Measurements from ENCODE around the gene MTHFR.

Gene MTHFR

DNA sequence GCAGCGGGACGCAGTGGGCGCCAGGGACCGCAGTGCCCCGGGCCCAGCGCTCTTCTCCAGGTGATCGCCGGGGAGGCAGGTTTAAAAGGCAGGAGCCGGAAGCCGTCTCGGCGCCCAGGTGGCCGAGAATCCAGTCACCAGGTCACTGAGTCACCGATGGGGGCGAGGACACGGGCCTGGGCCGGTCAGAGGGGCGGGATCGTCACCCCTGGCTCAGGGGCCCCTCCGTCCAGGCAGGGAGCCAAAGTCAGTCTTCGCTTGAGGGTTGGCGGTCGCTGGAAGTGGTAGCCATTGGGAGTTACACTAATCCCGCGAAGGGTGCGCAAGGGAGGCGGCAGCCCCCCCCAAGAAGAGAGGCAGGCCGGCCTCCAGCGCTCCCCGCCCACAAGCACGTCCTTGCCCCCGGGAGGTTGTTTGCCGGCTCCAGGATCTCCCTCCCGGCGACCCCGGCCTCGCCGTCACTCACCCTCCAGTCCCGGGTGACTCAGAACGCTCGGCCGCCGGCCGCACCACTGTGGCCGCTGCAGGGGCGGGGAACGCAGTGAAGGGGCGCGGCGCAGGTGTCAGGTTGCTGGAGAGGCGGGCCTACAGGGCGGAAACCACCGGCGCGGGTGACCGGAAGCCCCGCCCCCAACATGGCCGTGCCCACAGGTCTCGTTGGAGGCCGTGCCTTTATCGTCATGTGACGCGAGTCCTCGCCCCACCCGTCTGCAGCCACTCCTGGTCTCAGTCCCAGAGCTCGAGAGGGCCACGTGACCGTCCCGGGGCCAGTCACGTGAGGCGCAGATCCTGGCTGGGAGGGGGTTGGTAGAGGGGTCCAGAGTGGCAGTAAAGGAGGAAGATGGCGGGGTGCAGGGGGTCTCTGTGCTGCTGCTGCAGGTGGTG, at the start of gene MTHFR, which contains the start of gene CLCN6:
Gene MTHFR (minus strand): TSS at position 543 of the 885 bp plus-strand sequence. CDS start 2,848 bp downstream, outside the sequence.
Gene CLCN6 (plus strand): TSS at position 770 of the 885 bp plus-strand sequence. CDS start 72 bp downstream, at position 842.
- Histone ChIP-seq H3K4me3 (ENCODE audit: insufficient read length, low read depth) (peak within 1 kb of the TSS; percentile 81), H3K36me3 (ENCODE audit: insufficient read depth, insufficient read length, low read length) (peaks cover 37% of the 10 kb centered on the region), H3K9ac (ENCODE audit: insufficient read length, low read depth) (peak within 1 kb of the TSS; percentile 89), H3K4me1 (ENCODE audit: insufficient read depth, insufficient read length) (peaks cover 9% of the 10 kb centered on the region), H3K9me3 (ENCODE audit: insufficient read depth, low read length) (no peaks in the 10 kb centered on the region), H3K27me3 (ENCODE audit: insufficient read depth, insufficient read length) (no peaks in the 10 kb centered on the region)
- TF ChIP-seq SUZ12 (IDR thresholded peaks at IDR 0.05; ENCODE audit: extremely low read depth, insufficient read depth, insufficient read length), result no peak
- TF ChIP-seq YY1 (IDR thresholded peaks at IDR 0.05; ENCODE audit: insufficient read depth, insufficient read length), result peak; percentile 74
- peak; percentile 95 for DNase-seq (ENCODE audit: low read depth, low spot score)

DNA sequence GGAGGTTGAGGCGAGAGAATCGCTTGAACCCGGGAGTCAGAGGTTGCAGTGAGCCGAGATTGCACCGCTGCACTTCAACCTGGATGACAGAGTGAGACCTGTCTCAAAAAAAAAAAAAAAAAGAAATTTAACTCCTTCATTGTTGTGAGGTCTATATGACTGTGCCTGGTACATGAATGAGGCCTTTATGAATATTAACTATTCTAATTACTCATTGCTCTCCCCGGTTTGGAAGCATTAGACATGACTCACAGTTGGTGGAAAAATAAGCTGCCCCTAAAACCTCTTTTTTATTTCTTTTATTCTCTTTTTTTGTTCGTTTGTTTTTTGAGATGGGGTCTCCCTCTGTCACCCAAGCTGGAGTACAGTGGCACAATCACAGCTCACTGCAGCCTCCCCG, 49.7 kb upstream of the MTHFR start:
- TF ChIP-seq ZNF274 (IDR thresholded peaks at IDR 0.05; ENCODE audit: low read depth, low read length), result no peak
- TF ChIP-seq SUZ12 (IDR thresholded peaks at IDR 0.05; ENCODE audit: extremely low read depth, insufficient read depth, insufficient read length), result no peak
- TF ChIP-seq YY1 (IDR thresholded peaks at IDR 0.05; ENCODE audit: insufficient read depth, insufficient read length), result no peak
- peaks cover 4% of the 10 kb centered on the region for H3K36me3 ChIP-seq (ENCODE audit: insufficient read depth, insufficient read length, low read length)
- no peak for DNase-seq (ENCODE audit: low read depth, low spot score)
- H3K9ac ChIP-seq (ENCODE audit: insufficient read length, low read depth), result no peak overlapping the region
- peaks cover 29% of the 10 kb centered on the region for H3K27me3 ChIP-seq (ENCODE audit: insufficient read depth, insufficient read length)
- no peak overlapping the region for H3K4me3 ChIP-seq (ENCODE audit: insufficient read length, low read depth)
- H3K4me1 ChIP-seq (ENCODE audit: insufficient read depth, insufficient read length), result no peaks in the 10 kb centered on the region
- no peaks in the 10 kb centered on the region for H3K9me3 ChIP-seq (ENCODE audit: insufficient read depth, low read length)

DNA sequence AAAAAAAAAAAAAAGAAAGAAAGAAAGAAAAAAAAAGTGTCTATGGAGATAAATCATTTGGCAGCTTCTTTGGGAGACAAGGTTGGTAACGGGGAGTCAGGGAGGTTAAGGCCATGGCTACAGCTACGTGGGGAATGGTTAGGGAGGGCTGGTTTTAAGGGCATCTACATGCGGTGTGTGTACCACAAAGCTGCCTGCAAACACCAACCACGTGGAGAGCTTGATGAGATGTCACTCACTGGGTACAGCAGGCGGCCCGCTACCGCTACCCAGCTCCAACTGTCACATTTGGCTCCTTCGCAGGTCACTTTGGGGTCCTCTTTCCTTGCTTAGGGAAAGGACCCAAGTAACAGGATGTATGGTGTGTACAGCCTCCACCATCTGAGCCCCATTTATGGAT, 48.8 kb upstream of the MTHFR start:
- Histone ChIP-seq H3K4me1 (ENCODE audit: insufficient read depth, insufficient read length) (no peaks in the 10 kb centered on the region), H3K4me3 (ENCODE audit: insufficient read length, low read depth) (no peak overlapping the region), H3K36me3 (ENCODE audit: insufficient read depth, insufficient read length, low read length) (peaks cover 4% of the 10 kb centered on the region), H3K9ac (ENCODE audit: insufficient read length, low read depth) (no peak overlapping the region), H3K27me3 (ENCODE audit: insufficient read depth, insufficient read length) (peaks cover 22% of the 10 kb centered on the region), H3K9me3 (ENCODE audit: insufficient read depth, low read length) (no peaks in the 10 kb centered on the region)
- DNase-seq (ENCODE audit: low read depth, low spot score), result no peak
- TF ChIP-seq YY1 (IDR thresholded peaks at IDR 0.05; ENCODE audit: insufficient read depth, insufficient read length), result no peak
- TF ChIP-seq SUZ12 (IDR thresholded peaks at IDR 0.05; ENCODE audit: extremely low read depth, insufficient read depth, insufficient read length), result no peak
- no peak for TF ChIP-seq ZNF274 (IDR thresholded peaks at IDR 0.05; ENCODE audit: low read depth, low read length)

DNA sequence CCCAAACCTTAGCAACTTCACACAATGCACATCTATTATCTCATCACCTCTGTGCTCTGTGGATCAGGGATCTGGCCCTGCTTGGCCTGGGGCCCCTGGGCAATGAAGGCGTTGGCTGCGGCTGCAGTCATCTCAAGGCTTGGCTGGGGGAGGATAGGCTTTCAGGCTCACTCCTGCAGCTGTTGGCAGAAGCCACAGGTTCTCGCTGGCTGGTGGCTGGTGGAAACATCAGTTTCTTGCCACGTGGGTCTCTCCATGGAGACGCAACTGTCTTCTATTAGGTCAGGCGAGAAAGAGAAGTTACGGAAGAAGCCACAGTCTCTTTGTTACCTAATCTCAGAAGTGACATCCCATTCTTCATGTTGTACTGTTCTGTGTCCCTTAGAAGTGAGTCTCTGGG, 45.4 kb upstream of the MTHFR start:
- Histone ChIP-seq H3K9me3 (ENCODE audit: insufficient read depth, low read length) (no peaks in the 10 kb centered on the region), H3K4me1 (ENCODE audit: insufficient read depth, insufficient read length) (no peaks in the 10 kb centered on the region), H3K4me3 (ENCODE audit: insufficient read length, low read depth) (no peak overlapping the region), H3K27me3 (ENCODE audit: insufficient read depth, insufficient read length) (no peaks in the 10 kb centered on the region), H3K9ac (ENCODE audit: insufficient read length, low read depth) (no peak overlapping the region), H3K36me3 (ENCODE audit: insufficient read depth, insufficient read length, low read length) (peaks cover 12% of the 10 kb centered on the region)
- no peak for DNase-seq (ENCODE audit: low read depth, low spot score)
- TF ChIP-seq ZNF274 (IDR thresholded peaks at IDR 0.05; ENCODE audit: low read depth, low read length), result no peak
- no peak for TF ChIP-seq YY1 (IDR thresholded peaks at IDR 0.05; ENCODE audit: insufficient read depth, insufficient read length)
- no peak for TF ChIP-seq SUZ12 (IDR thresholded peaks at IDR 0.05; ENCODE audit: extremely low read depth, insufficient read depth, insufficient read length)

DNA sequence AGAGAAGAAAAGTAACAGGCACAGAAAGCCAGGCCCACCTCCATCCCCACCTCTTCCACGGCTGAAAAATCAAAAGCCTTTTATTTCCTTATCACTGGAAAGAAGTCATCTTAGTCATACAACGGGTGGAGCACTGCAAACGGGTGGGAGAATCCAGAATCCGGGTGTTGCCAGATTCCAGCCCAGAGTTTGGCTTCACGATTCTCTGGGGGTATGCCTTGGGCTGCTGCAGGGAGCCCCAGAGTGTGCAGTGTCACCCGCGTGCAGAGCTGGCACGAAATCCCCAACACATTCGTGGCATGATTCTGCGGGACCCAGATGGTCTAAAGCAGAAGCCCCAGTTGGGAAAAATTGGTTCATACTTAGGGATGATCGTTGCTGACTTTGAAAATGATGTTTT, 44.4 kb upstream of the MTHFR start:
- DNase-seq (ENCODE audit: low read depth, low spot score), result no peak
- no peak overlapping the region for H3K4me3 ChIP-seq (ENCODE audit: insufficient read length, low read depth)
- H3K9me3 ChIP-seq (ENCODE audit: insufficient read depth, low read length), result no peaks in the 10 kb centered on the region
- H3K36me3 ChIP-seq (ENCODE audit: insufficient read depth, insufficient read length, low read length), result peaks cover 20% of the 10 kb centered on the region
- no peaks in the 10 kb centered on the region for H3K4me1 ChIP-seq (ENCODE audit: insufficient read depth, insufficient read length)
- TF ChIP-seq SUZ12 (IDR thresholded peaks at IDR 0.05; ENCODE audit: extremely low read depth, insufficient read depth, insufficient read length) (no peak), YY1 (IDR thresholded peaks at IDR 0.05; ENCODE audit: insufficient read depth, insufficient read length) (no peak), ZNF274 (IDR thresholded peaks at IDR 0.05; ENCODE audit: low read depth, low read length) (no peak)
- H3K27me3 ChIP-seq (ENCODE audit: insufficient read depth, insufficient read length), result no peaks in the 10 kb centered on the region
- no peak overlapping the region for H3K9ac ChIP-seq (ENCODE audit: insufficient read length, low read depth)

DNA sequence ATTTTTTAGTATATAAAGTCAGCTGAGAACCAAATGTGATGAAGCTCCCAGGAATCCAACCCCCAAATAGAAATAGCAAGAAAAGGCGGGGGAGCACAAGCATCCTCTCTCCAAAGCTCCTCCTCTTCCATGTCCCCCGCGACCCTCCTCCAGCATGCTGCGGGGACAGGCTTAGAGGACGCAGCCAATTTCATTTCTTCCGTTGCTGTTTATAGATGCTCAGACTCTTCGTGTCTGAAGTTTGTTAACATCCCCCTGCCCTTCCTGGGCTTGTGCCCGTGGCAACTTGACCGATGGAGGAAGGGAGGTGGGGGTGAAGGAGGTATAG, 42.6 kb upstream of the MTHFR start:
- TF ChIP-seq ZNF274 (IDR thresholded peaks at IDR 0.05; ENCODE audit: low read depth, low read length), result no peak
- no peak for TF ChIP-seq SUZ12 (IDR thresholded peaks at IDR 0.05; ENCODE audit: extremely low read depth, insufficient read depth, insufficient read length)
- no peak for TF ChIP-seq YY1 (IDR thresholded peaks at IDR 0.05; ENCODE audit: insufficient read depth, insufficient read length)
- Histone ChIP-seq H3K9me3 (ENCODE audit: insufficient read depth, low read length) (no peaks in the 10 kb centered on the region), H3K4me3 (ENCODE audit: insufficient read length, low read depth) (no peak overlapping the region), H3K9ac (ENCODE audit: insufficient read length, low read depth) (no peak overlapping the region), H3K36me3 (ENCODE audit: insufficient read depth, insufficient read length, low read length) (peaks cover 37% of the 10 kb centered on the region), H3K27me3 (ENCODE audit: insufficient read depth, insufficient read length) (no peaks in the 10 kb centered on the region), H3K4me1 (ENCODE audit: insufficient read depth, insufficient read length) (no peaks in the 10 kb centered on the region)
- DNase-seq (ENCODE audit: low read depth, low spot score), result no peak

DNA sequence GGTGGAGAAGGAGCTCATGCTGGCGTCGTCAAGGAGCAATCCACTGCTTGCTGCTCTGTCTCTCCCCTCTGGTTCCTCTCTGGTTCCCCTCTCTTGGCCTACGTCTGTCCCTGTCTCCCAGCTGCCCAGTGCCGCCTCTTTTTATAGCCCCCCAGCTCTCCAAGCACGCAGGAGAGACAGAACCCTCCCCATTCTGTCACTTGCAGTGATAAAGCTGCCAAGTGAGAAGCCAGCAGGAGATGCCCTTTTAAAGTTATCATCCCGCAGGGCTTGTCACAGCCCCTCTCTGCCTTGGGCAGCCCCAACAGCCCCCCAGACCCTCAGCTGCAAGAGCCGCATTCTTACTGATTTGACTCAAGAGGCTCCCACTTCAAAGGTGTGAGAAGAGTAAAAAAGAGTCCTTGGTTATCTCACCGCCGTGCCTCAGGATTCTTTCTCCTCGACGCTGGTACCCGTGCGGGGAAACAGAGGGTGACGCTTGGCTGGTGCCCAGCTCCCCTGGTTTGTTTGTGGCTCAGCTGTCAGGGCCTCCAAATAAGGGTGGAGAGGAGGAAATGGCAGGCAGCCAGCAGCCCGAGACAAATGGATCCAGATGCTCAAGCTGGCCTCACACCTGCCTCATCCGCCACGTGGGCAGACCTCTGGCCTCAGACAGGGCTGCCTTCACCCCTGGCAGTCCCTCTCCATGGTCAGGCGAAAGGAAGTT, 42.1 kb upstream of the MTHFR start, which contains the start of gene NPPA:
Gene NPPA (minus strand): TSS at position 117 of the 706 bp plus-strand sequence. CDS start 99 bp downstream, at position 18.
- no peak within 1 kb of the TSS for H3K4me3 ChIP-seq (ENCODE audit: insufficient read length, low read depth)
- H3K27me3 ChIP-seq (ENCODE audit: insufficient read depth, insufficient read length), result no peaks in the 10 kb centered on the region
- no peak for TF ChIP-seq SUZ12 (IDR thresholded peaks at IDR 0.05; ENCODE audit: extremely low read depth, insufficient read depth, insufficient read length)
- TF ChIP-seq ZNF274 (IDR thresholded peaks at IDR 0.05; ENCODE audit: low read depth, low read length), result no peak
- no peak for TF ChIP-seq YY1 (IDR thresholded peaks at IDR 0.05; ENCODE audit: insufficient read depth, insufficient read length)
- H3K36me3 ChIP-seq (ENCODE audit: insufficient read depth, insufficient read length, low read length), result peaks cover 39% of the 10 kb centered on the region
- DNase-seq (ENCODE audit: low read depth, low spot score), result no peak
- no peak within 1 kb of the TSS for H3K9ac ChIP-seq (ENCODE audit: insufficient read length, low read depth)
- no peaks in the 10 kb centered on the region for H3K4me1 ChIP-seq (ENCODE audit: insufficient read depth, insufficient read length)
- no peaks in the 10 kb centered on the region for H3K9me3 ChIP-seq (ENCODE audit: insufficient read depth, low read length)

Data from NT2/D1 (cell line).